GM12873 (cell line): ENCODE data around the gene C1QTNF12.

Source experiments
- TF ChIP-seq, protein P1 (sequence below): IDR thresholded peaks from 2 replicates; pipeline ENCODE4 v1.5.1; 2012; ENCODE audit warnings: low read depth, mild to moderate bottlenecking, moderate library complexity, low read length, control low read depth; ENCODE audit not compliant: insufficient read depth; ENCODE audit errors: missing control alignments

C1QTNF12 gene

DNA sequence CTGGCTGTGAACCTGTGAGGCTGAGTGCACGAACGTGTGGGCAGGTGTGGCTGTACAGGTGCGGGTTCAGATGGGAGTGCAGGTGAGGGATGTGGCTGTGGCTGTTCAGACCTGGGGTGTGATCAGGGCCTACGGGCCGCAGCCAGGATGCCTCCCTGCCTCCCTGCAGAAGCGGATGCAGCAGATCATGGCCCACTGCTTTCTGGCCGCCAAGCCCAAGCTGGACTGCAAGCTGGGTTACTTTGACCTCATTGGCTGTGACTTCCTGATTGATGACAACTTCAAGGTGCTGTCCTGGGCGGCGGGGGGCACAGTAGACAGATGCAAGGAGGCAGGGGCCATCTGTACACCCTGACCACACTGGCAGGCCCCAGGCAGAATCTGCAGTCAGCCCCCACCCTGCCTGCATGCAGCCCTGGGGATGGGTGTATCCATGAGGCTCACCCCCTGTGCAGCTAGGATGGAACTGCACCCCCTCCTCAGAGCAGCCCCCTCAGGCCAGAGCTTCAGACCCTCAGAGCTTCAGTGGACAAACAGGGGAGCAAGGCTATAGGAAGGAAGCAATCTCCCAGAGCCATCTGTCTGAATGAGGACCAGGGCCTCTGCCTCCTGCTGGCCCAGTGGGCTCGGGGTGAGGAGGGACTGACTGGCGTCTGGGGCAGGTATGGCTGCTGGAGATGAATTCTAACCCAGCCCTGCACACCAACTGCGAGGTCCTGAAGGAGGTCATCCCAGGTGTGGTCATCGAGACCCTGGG lies 49.9 kb downstream of the C1QTNF12 start:
- TF ChIP-seq, protein P1, sequence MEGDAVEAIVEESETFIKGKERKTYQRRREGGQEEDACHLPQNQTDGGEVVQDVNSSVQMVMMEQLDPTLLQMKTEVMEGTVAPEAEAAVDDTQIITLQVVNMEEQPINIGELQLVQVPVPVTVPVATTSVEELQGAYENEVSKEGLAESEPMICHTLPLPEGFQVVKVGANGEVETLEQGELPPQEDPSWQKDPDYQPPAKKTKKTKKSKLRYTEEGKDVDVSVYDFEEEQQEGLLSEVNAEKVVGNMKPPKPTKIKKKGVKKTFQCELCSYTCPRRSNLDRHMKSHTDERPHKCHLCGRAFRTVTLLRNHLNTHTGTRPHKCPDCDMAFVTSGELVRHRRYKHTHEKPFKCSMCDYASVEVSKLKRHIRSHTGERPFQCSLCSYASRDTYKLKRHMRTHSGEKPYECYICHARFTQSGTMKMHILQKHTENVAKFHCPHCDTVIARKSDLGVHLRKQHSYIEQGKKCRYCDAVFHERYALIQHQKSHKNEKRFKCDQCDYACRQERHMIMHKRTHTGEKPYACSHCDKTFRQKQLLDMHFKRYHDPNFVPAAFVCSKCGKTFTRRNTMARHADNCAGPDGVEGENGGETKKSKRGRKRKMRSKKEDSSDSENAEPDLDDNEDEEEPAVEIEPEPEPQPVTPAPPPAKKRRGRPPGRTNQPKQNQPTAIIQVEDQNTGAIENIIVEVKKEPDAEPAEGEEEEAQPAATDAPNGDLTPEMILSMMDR = no peak

DNA sequence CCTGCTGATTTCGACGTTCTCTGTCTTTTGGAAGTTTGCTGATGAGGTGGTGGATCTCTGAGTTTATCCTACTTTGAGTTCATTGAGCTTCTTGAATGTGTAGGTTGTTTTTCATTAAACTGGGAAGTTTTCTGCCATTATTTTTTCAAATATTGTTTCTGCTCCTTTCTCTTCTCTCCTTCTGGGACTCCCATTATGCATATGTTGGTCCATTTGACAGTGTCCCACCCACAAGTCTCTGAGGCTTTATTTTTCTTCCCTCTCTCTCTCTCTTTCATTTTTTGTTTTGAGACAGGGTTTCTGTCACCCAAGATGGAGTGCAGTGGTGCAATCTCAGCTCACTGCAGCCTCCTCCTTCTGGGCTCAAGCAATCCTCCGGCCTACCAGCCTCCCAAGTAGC lies 51.8 kb downstream of the C1QTNF12 start:
- TF ChIP-seq, protein P1 = no peak
